Naive thymus-derived CD8-positive, alpha-beta T cell (primary cell): ENCODE measurements around the gene TAS2R60. TPM values are rescaled to one million over a fixed set of nuclear protein-coding genes. Genes with fewer than 3 reads are reported as not detected.

ENCODE experiments used
- ATAC-seq, 2 donors: fragments of 150-1000 bp; cut with Tn5 transposase in 1 of 2; sonication (Bioruptor Pico), chemical (Tn5 transposase) in 1 of 2; 1 replicate in 1 of 2; 2 replicates in 1 of 2; pipeline ENCODE4 v1.10.0; 2021; ENCODE audit warnings: mild to moderate bottlenecking in 2 of 2, moderate library complexity in 2 of 2
- POLR2A ChIA-PET: fragments of 350-600 bp; sonication (Branson Sonifier 250); formaldehyde crosslinking; loops from one replicate; lab custom pipeline; 2021; ENCODE audit warnings: antibody characterized with exemption; lab: Charles Lee
- DNase-seq, 10 donors: peaks; one replicate each; pipeline versions ENCODE4 v3.0.0 to v3.0.0-alpha.2; 2020 to 2022
- H3K27ac Mint-ChIP-seq, 10 donors: one replicate each; pipeline ENCODE4 v1.8.0; 2020 to 2022; ENCODE audit warnings: mild to moderate bottlenecking in 10 of 10, mixed read lengths in 10 of 10, moderate library complexity in 4 of 10, inconsistent platforms in 1 of 10
- H3K27me3 Mint-ChIP-seq, 5 donors: one replicate each; pipeline ENCODE4 v1.8.0; 2021 to 2022; ENCODE audit warnings: mixed read lengths in 5 of 5
- H3K36me3 Mint-ChIP-seq, 3 donors: one replicate each; pipeline ENCODE4 v1.8.0; 2020 to 2022; ENCODE audit warnings: mixed read lengths in 3 of 3, mild to moderate bottlenecking in 2 of 3, inconsistent platforms in 1 of 3
- H3K4me1 Mint-ChIP-seq, 4 donors: one replicate each; pipeline ENCODE4 v1.8.0; 2021 to 2022; ENCODE audit warnings: mixed read lengths in 4 of 4
- H3K4me3 Mint-ChIP-seq, 10 donors: one replicate each; pipeline ENCODE4 v1.8.0; 2020 to 2022; ENCODE audit warnings: mild to moderate bottlenecking in 10 of 10, mixed read lengths in 10 of 10, moderate library complexity in 6 of 10, inconsistent platforms in 1 of 10
- H3K9me3 Mint-ChIP-seq, 9 donors: one replicate each; pipeline ENCODE4 v1.8.0; 2020 to 2022; ENCODE audit warnings: mixed read lengths in 9 of 9, mild to moderate bottlenecking in 3 of 9, inconsistent platforms in 1 of 9, moderate library complexity in 1 of 9
- polyA plus RNA-seq, 3 donors: library from polyadenylated mRNA; unstranded; fragments of 300-500 nt; fragmentation: Illumina TruSeq; gene quantifications; one replicate each; pipeline ENCODE4 v1.2.3, GENCODE V29; 2021
- total RNA-seq, 8 experiments: library from RNA in 2 of 8; stranded (reverse) in 2 of 8; gene quantifications; one replicate each; pipeline ENCODE4 v1.2.3 and lab custom pipeline; 2021 to 2026

The TAS2R60 gene
- total and polyA plus RNA-seq, 5 experiments from 2014 or later, result 0.23 to 1.0 (median 0.96) TPM; not detected in 2

GRCh38 chr7:143487061-143487460 lies 43.8 kb downstream of the TAS2R60 start:
- Mint-ChIP-seq H3K27ac (no peak overlapping the region), H3K4me1 (peaks cover 2 to 10% (median 5%) of the 10 kb centered on the region in 4 donors), H3K4me3 (no peak overlapping the region), H3K9me3 (no peaks in the 10 kb centered on the region), H3K27me3 (no peaks in the 10 kb centered on the region), H3K36me3 (peaks cover 4 to 41% (median 15%) of the 10 kb centered on the region in 3 donors)
- ATAC-seq (no peak), DNase-seq (no peak)
- POLR2A ChIA-PET, result no interaction called here

GRCh38 chr7:143487566-143487965 lies 44.3 kb downstream of the TAS2R60 start:
- Mint-ChIP-seq H3K27ac (no peak overlapping the region), H3K9me3 (peaks cover 0 to 2% (median 0%) of the 10 kb centered on the region in 9 donors), H3K36me3 (peaks cover 4 to 46% (median 18%) of the 10 kb centered on the region in 3 donors), H3K4me3 (no peak overlapping the region), H3K27me3 (no peaks in the 10 kb centered on the region), H3K4me1 (peaks cover 0 to 12% (median 7%) of the 10 kb centered on the region in 4 donors)
- ATAC-seq, result no peak
- no peak for DNase-seq
- POLR2A ChIA-PET, result no interaction called here

- POLR2A ChIA-PET, result no interaction called here
- Mint-ChIP-seq H3K36me3 (peaks cover 4 to 56% (median 23%) of the 10 kb centered on the region in 3 donors), H3K4me1 (peaks cover 4 to 26% (median 19%) of the 10 kb centered on the region in 4 donors), H3K27ac (no peak overlapping the region), H3K9me3 (peaks cover 0 to 2% (median 0%) of the 10 kb centered on the region in 9 donors), H3K27me3 (no peaks in the 10 kb centered on the region), H3K4me3 (no peak overlapping the region)
- DNase-seq (no peak), ATAC-seq (no peak)
Observed at GRCh38 chr7:143490717-143491306, 47.6 kb downstream of the TAS2R60 start.

- Mint-ChIP-seq H3K27me3 (no peaks in the 10 kb centered on the region), H3K4me1 (peaks cover 4 to 31% (median 17%) of the 10 kb centered on the region in 4 donors), H3K36me3 (peaks cover 4 to 57% (median 34%) of the 10 kb centered on the region in 3 donors), H3K27ac (peak overlapping the region in 2 of 10 donors; percentile 1 to 16), H3K4me3 (no peak overlapping the region), H3K9me3 (peaks cover 0 to 2% (median 0%) of the 10 kb centered on the region in 9 donors)
- POLR2A ChIA-PET, result no interaction called here
- DNase-seq, result no peak
- ATAC-seq, result no peak
Observed at GRCh38 chr7:143492043-143492471, 48.8 kb downstream of the TAS2R60 start.

GRCh38 chr7:143492799-143493739 lies 49.8 kb downstream of the TAS2R60 start:
- Mint-ChIP-seq H3K36me3 (peaks cover 8 to 65% (median 34%) of the 10 kb centered on the region in 3 donors), H3K4me3 (peak overlapping the region in 1 of 10 donors; percentile 26), H3K27ac (peak overlapping the region in 2 of 10 donors; percentile 1 to 13), H3K4me1 (peaks cover 7 to 31% (median 17%) of the 10 kb centered on the region in 4 donors), H3K27me3 (no peaks in the 10 kb centered on the region), H3K9me3 (peaks cover 0 to 2% (median 0%) of the 10 kb centered on the region in 9 donors)
- ATAC-seq (no peak), DNase-seq (no peak)
- POLR2A ChIA-PET, result no interaction called here

GRCh38 chr7:143493751-143494150 lies 50.5 kb downstream of the TAS2R60 start:
- Mint-ChIP-seq H3K4me1 (peaks cover 7 to 31% (median 17%) of the 10 kb centered on the region in 4 donors), H3K9me3 (peaks cover 0 to 2% (median 0%) of the 10 kb centered on the region in 9 donors), H3K4me3 (no peak overlapping the region), H3K27ac (peak overlapping the region in 1 of 10 donors; percentile 13), H3K27me3 (no peaks in the 10 kb centered on the region), H3K36me3 (peaks cover 3 to 64% (median 34%) of the 10 kb centered on the region in 3 donors)
- ATAC-seq (no peak), DNase-seq (no peak)
- POLR2A ChIA-PET, result no interaction called here

Other genes starting within 250 kb of the TAS2R60 start
- gene TAS2R40, start 221.4 kb upstream of the TAS2R60 start, total RNA-seq, result not detected
- gene TAS2R40, start 221.4 kb upstream of the TAS2R60 start, polyA plus RNA-seq, result not detected
- 100 to 1,000 TPM; 278 to 283 TPM for gene GSTK1, start 180.0 kb upstream of the TAS2R60 start, total RNA-seq
- 100 to 1,000 TPM; 310 to 355 (median 330) TPM for gene GSTK1, start 180.0 kb upstream of the TAS2R60 start, polyA plus RNA-seq
- gene TMEM139, start 158.5 kb upstream of the TAS2R60 start, total RNA-seq, result 1 to 10 TPM in 1 of 2 experiments, under 1 TPM in 1; 0.29 to 1.2 TPM
- under 1 TPM in 1 of 3 donors, not detected in 2; 0.60 TPM for gene TMEM139, start 158.5 kb upstream of the TAS2R60 start, polyA plus RNA-seq
- 10 to 100 TPM; 64.9 to 68.2 TPM for gene CASP2, start 155.1 kb upstream of the TAS2R60 start, total RNA-seq
- gene CASP2, start 155.1 kb upstream of the TAS2R60 start, polyA plus RNA-seq, result 10 to 100 TPM; 12.1 to 22.0 (median 14.6) TPM
- not detected for gene CLCN1, start 127.3 kb upstream of the TAS2R60 start, total RNA-seq
- gene CLCN1, start 127.3 kb upstream of the TAS2R60 start, polyA plus RNA-seq, result not detected
- gene FAM131B, start 80.7 kb upstream of the TAS2R60 start, total RNA-seq, result 1 to 10 TPM in 1 of 2 experiments, under 1 TPM in 1; 0.78 to 1.2 TPM
- gene FAM131B, start 80.7 kb upstream of the TAS2R60 start, polyA plus RNA-seq, result 1 to 10 TPM in 1 of 3 donors, under 1 TPM in 2; 0.44 to 1.1 (median 0.54) TPM
- gene ZYX, start 62.1 kb upstream of the TAS2R60 start, total RNA-seq, result 100 to 1,000 TPM; 138 to 151 TPM
- gene ZYX, start 62.1 kb upstream of the TAS2R60 start, polyA plus RNA-seq, result 100 to 1,000 TPM in 1 of 3 donors, 10 to 100 TPM in 2; 58.6 to 142 (median 82.6) TPM
- gene EPHA1, start 34.6 kb upstream of the TAS2R60 start, total RNA-seq, result 10 to 100 TPM; 44.8 to 44.9 TPM
- gene EPHA1, start 34.6 kb upstream of the TAS2R60 start, polyA plus RNA-seq, result 10 to 100 TPM; 10.1 to 37.1 (median 16.2) TPM
- under 1 TPM in 1 of 2 experiments, not detected in 1; 0.55 TPM for gene TAS2R41, start 34.4 kb downstream of the TAS2R60 start, total RNA-seq
- gene TAS2R41, start 34.4 kb downstream of the TAS2R60 start, polyA plus RNA-seq, result not detected
- gene CTAGE15, start 128.3 kb downstream of the TAS2R60 start, total RNA-seq, result not detected
- gene CTAGE15, start 128.3 kb downstream of the TAS2R60 start, polyA plus RNA-seq, result under 1 TPM in 2 of 3 donors, not detected in 1; 0.09 to 0.19 TPM
- 10 to 100 TPM; 15.4 to 16.8 TPM for gene TCAF2, start 177.5 kb downstream of the TAS2R60 start, total RNA-seq
- 1 to 10 TPM; 5.3 to 9.2 (median 9.2) TPM for gene TCAF2, start 177.5 kb downstream of the TAS2R60 start, polyA plus RNA-seq